Esophagus squamous epithelium (tissue), 5 donors: ENCODE data around the gene TMED10. TPM values are rescaled to one million over a fixed set of nuclear protein-coding genes. Genes with fewer than 3 reads are reported as not detected.

Source experiments
- DNase-seq: peaks from one replicate; lab custom pipeline; 2025; lab: John Stamatoyannopoulos, UW
- H3K27ac ChIP-seq, 4 donors: fragments of 200-600 bp; sonication (generic); one replicate each; pipeline ENCODE4 v1.5.1; 2016 to 2019; ENCODE audit warnings: mild to moderate bottlenecking in 1 of 4
- H3K27me3 ChIP-seq, 4 donors: fragments of 200-600 bp; sonication (generic); 1 replicate in 3 of 4; 2 replicates in 1 of 4; pipeline versions ENCODE4 v1.5.1 to v1.6.0; 2017 to 2021; ENCODE audit warnings: antibody characterized with exemption in 1 of 4
- H3K36me3 ChIP-seq, 3 donors: fragments of 200-600 bp; sonication (generic); one replicate each; pipeline ENCODE4 v1.5.1; 2016 to 2019
- H3K4me1 ChIP-seq, 3 donors: fragments of 200-600 bp; sonication (generic); one replicate each; pipeline ENCODE4 v1.5.1; 2017 to 2019
- H3K4me3 ChIP-seq, 4 donors: fragments of 200-600 bp; sonication (generic); 1 replicate in 3 of 4; 2 replicates in 1 of 4; pipeline ENCODE4 v1.5.1; 2016 to 2019; ENCODE audit warnings: mild to moderate bottlenecking in 2 of 4, moderate library complexity in 1 of 4
- H3K9me3 ChIP-seq, 3 donors: fragments of 200-600 bp; sonication (generic); one replicate each; pipeline ENCODE4 v1.5.1; 2016 to 2019
- CTCF ChIP-seq, 6 experiments: fragments of 450-650 bp in 4 of 6; fragments of 200-600 bp in 2 of 6; sonication (generic) in 2 of 6; IDR thresholded peaks; one replicate each; pipeline ENCODE4 v1.5.1; 2016 to 2019; ENCODE audit warnings: antibody characterized with exemption in 6 of 6, mild to moderate bottlenecking in 4 of 6, moderate library complexity in 4 of 6
- POLR2A ChIP-seq, 4 donors: fragments of 450-650 bp; IDR thresholded peaks; one replicate each; pipeline ENCODE4 v1.6.1; 2017; ENCODE audit warnings: antibody characterized with exemption in 4 of 4, mild to moderate bottlenecking in 4 of 4, moderate library complexity in 3 of 4
- WGBS, 2 donors: methylation state at CpG; one replicate each; pipeline ENCODE4 v1.1.5; 2018; 5-methylcytosine and 5-hydroxymethylcytosine counted together
- intact Hi-C: fragments of 100-400 bp; cut with DNase I; formaldehyde crosslinking; loops from one replicate; pipeline ENCODE4 v1.15.0; 2022
- total RNA-seq, 4 donors: library from RNA; depleted of rRNA; stranded (reverse); fragments of >200 nt; gene quantifications; one replicate each; pipeline ENCODE4 v1.1.0, GENCODE V29; 2016
- donor health status: DM: yes; HTN: yes; CAD: no.

Gene TMED10
- total RNA-seq, 4 donors from 2014 or later, result 174 to 267 (median 206) TPM

- Histone ChIP-seq H3K9me3 (no peaks in the 10 kb centered on the region), H3K27ac (no peak overlapping the region), H3K4me3 (no peak overlapping the region), H3K27me3 (no peaks in the 10 kb centered on the region), H3K36me3 (no peaks in the 10 kb centered on the region), H3K4me1 (peaks cover 0 to 11% (median 8%) of the 10 kb centered on the region in 3 donors)
- DNase-seq, result no peak
- 57 to 78% methylated on average over 4 to 7 of the region's 9 CpGs for WGBS, 2 donors
- TF ChIP-seq POLR2A (IDR thresholded peaks at IDR 0.05) (no peak), CTCF (IDR thresholded peaks at IDR 0.05) (no peak)
- intact Hi-C loops, result no loop called here
Observed at GRCh38 chr14:75220156-75220555, 43.7 kb upstream of the TMED10 start.

GRCh38 chr14:75217508-75218206, 41.2 kb upstream of the TMED10 start:
- no peak for DNase-seq
- peaks cover 0 to 10% (median 8%) of the 10 kb centered on the region in 3 donors for H3K4me1 ChIP-seq
- no peaks in the 10 kb centered on the region for H3K27me3 ChIP-seq
- no peak overlapping the region for H3K27ac ChIP-seq
- no peak overlapping the region for H3K4me3 ChIP-seq
- intact Hi-C loops, result no loop called here
- no peaks in the 10 kb centered on the region for H3K9me3 ChIP-seq
- WGBS, 2 donors, result 59 to 72% methylated on average over 4 of the region's 4 CpGs
- TF ChIP-seq POLR2A (IDR thresholded peaks at IDR 0.05) (no peak), CTCF (IDR thresholded peaks at IDR 0.05) (no peak)
- no peaks in the 10 kb centered on the region for H3K36me3 ChIP-seq

- Histone ChIP-seq H3K9me3 (no peaks in the 10 kb centered on the region), H3K36me3 (no peaks in the 10 kb centered on the region), H3K4me3 (no peak overlapping the region), H3K4me1 (no peaks in the 10 kb centered on the region), H3K27ac (no peak overlapping the region), H3K27me3 (no peaks in the 10 kb centered on the region)
- WGBS, 2 donors, result 85 to 92% methylated on average over 6 of the region's 6 CpGs
- DNase-seq, result no peak
- intact Hi-C loops, result no loop called here
- TF ChIP-seq POLR2A (IDR thresholded peaks at IDR 0.05) (no peak), CTCF (IDR thresholded peaks at IDR 0.05) (no peak)
Observed at GRCh38 chr14:75216427-75217006, 40.1 kb upstream of the TMED10 start.

- 78 to 89% methylated on average over 6 of the region's 6 CpGs for WGBS, 2 donors
- H3K27me3 ChIP-seq, result no peaks in the 10 kb centered on the region
- H3K9me3 ChIP-seq, result no peaks in the 10 kb centered on the region
- H3K27ac ChIP-seq, result no peak overlapping the region
- no peak overlapping the region for H3K4me3 ChIP-seq
- no peak for DNase-seq
- no peaks in the 10 kb centered on the region for H3K36me3 ChIP-seq
- intact Hi-C loops, result no loop called here
- H3K4me1 ChIP-seq, result no peaks in the 10 kb centered on the region
- no peak for TF ChIP-seq CTCF (IDR thresholded peaks at IDR 0.05)
- no peak for TF ChIP-seq POLR2A (IDR thresholded peaks at IDR 0.05)
Observed at GRCh38 chr14:75215520-75215919, 39.1 kb upstream of the TMED10 start.

- Histone ChIP-seq H3K36me3 (no peaks in the 10 kb centered on the region), H3K9me3 (no peaks in the 10 kb centered on the region), H3K4me3 (no peak overlapping the region), H3K4me1 (no peaks in the 10 kb centered on the region), H3K27me3 (no peaks in the 10 kb centered on the region), H3K27ac (no peak overlapping the region)
- DNase-seq, result no peak
- 89 to 90% methylated on average over 5 of the region's 5 CpGs for WGBS, 2 donors
- no peak for TF ChIP-seq CTCF (IDR thresholded peaks at IDR 0.05)
- intact Hi-C loops, result no loop called here
Observed at GRCh38 chr14:75214558-75214957, 38.1 kb upstream of the TMED10 start.
